ENCODE results near the gene RPL5.
A peak's percentile ranks its signal among the peaks of the same experiment; 100 is the strongest.

The RPL5 gene

DNA sequence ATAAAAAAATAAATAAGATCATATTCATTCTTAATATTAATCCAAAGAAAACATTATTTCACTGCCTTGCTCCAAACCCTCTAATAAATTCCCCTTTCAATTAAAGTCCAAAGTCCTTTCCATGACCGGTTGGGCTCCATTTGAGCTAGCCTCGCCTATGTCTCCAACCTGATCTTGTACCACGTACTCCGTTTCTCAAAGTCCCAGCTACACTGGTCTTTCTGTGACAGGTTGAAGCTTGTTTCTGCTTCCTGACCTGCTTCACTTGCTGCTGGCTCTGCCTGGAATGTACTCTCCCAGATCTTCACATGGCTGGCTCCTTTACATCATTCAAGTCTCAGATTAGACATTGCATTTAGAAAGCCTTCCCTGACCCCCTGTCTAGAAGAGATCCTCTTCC lies 16.4 kb downstream of the RPL5 start:
- DNase-seq: no peak
- intact Hi-C loops (cut with DNase I; ENCODE audit: low total_unique reads): no loop called here
- no peaks in the 10 kb centered on the region for H3K27me3 ChIP-seq
- H3K36me3 ChIP-seq: peaks cover 17 to 30% (median 23%) of the 10 kb centered on the region in 3 donors
- H3K27ac ChIP-seq: no peak overlapping the region
- no peaks in the 10 kb centered on the region for H3K9me3 ChIP-seq
- TF ChIP-seq, protein P1, sequence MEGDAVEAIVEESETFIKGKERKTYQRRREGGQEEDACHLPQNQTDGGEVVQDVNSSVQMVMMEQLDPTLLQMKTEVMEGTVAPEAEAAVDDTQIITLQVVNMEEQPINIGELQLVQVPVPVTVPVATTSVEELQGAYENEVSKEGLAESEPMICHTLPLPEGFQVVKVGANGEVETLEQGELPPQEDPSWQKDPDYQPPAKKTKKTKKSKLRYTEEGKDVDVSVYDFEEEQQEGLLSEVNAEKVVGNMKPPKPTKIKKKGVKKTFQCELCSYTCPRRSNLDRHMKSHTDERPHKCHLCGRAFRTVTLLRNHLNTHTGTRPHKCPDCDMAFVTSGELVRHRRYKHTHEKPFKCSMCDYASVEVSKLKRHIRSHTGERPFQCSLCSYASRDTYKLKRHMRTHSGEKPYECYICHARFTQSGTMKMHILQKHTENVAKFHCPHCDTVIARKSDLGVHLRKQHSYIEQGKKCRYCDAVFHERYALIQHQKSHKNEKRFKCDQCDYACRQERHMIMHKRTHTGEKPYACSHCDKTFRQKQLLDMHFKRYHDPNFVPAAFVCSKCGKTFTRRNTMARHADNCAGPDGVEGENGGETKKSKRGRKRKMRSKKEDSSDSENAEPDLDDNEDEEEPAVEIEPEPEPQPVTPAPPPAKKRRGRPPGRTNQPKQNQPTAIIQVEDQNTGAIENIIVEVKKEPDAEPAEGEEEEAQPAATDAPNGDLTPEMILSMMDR (IDR thresholded peaks at IDR 0.05): no peak
- H3K4me1 ChIP-seq: no peaks in the 10 kb centered on the region
- H3K4me3 ChIP-seq: no peak overlapping the region

DNA sequence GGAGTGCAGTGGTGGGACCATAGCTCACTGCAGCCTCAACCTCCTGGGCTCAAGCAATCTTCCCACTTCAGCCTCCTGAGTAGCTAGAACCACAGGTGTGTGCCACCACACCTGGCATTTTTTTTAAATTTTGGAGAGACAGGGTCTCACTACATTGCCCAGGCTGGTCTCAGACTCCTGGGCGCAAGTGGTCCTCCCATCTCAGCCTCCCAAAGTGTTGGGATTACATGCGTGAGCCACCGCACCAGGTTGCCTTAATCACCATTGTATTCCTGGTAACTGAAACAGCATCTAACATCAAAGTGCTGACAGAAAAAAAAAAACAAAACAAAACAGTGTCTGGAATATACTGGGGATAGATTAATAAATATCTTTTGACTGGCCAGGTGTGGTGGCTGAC lies 18.2 kb downstream of the RPL5 start:
- Histone ChIP-seq H3K27me3 (no peaks in the 10 kb centered on the region), H3K27ac (no peak overlapping the region), H3K9me3 (no peaks in the 10 kb centered on the region), H3K4me1 (no peaks in the 10 kb centered on the region), H3K4me3 (no peak overlapping the region), H3K36me3 (peaks cover 14 to 19% (median 15%) of the 10 kb centered on the region in 3 donors)
- TF ChIP-seq, protein P1 (IDR thresholded peaks at IDR 0.05): no peak
- DNase-seq: no peak
- intact Hi-C loops (cut with DNase I; ENCODE audit: low total_unique reads): loop anchor here (10.0 kb wide), 1 partner anchor 115 kb away; the partner anchor contains the start of gene DIPK1A

GRCh38 chr1:92851729-92852128 lies 19.9 kb downstream of the RPL5 start:
- H3K4me1 ChIP-seq: no peaks in the 10 kb centered on the region
- no peaks in the 10 kb centered on the region for H3K9me3 ChIP-seq
- DNase-seq: no peak
- peaks cover 10 to 15% (median 14%) of the 10 kb centered on the region in 3 donors for H3K36me3 ChIP-seq
- TF ChIP-seq, protein P1 (IDR thresholded peaks at IDR 0.05): no peak
- intact Hi-C loops (cut with DNase I; ENCODE audit: low total_unique reads): loop anchor here (10.0 kb wide), 1 partner anchor 113 kb away; the partner anchor contains the start of gene DIPK1A
- no peak overlapping the region for H3K4me3 ChIP-seq
- H3K27ac ChIP-seq: no peak overlapping the region
- no peaks in the 10 kb centered on the region for H3K27me3 ChIP-seq

DNA sequence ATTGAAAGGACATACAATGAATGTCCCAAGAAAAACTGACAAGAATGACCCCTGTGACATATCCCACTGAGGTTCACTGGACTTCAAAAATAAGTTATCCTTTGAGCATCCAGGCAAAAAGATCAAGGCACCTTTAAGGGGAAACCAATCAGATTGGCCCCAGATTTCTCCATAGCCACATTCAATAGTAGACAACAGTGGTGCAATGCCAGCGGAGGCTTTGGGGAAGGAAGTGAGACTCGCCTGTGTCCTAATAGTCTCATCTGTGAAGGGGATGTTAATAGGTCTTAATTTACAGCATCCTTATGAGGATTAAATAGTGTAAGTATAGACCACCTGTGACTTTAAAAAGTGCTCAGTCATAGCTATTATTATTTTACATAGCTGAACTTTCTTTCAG lies 21.5 kb downstream of the RPL5 start:
- Histone ChIP-seq H3K36me3 (peaks cover 10 to 15% (median 14%) of the 10 kb centered on the region in 3 donors), H3K4me3 (no peak overlapping the region), H3K4me1 (no peaks in the 10 kb centered on the region), H3K27ac (no peak overlapping the region), H3K27me3 (no peaks in the 10 kb centered on the region), H3K9me3 (no peaks in the 10 kb centered on the region)
- TF ChIP-seq, protein P1 (IDR thresholded peaks at IDR 0.05): no peak
- intact Hi-C loops (cut with DNase I; ENCODE audit: low total_unique reads): loop anchor here (10.0 kb wide), 1 partner anchor 112 kb away; the partner anchor contains the start of gene DIPK1A
- peak in 1 of 2 donors; percentile 39 for DNase-seq

DNA sequence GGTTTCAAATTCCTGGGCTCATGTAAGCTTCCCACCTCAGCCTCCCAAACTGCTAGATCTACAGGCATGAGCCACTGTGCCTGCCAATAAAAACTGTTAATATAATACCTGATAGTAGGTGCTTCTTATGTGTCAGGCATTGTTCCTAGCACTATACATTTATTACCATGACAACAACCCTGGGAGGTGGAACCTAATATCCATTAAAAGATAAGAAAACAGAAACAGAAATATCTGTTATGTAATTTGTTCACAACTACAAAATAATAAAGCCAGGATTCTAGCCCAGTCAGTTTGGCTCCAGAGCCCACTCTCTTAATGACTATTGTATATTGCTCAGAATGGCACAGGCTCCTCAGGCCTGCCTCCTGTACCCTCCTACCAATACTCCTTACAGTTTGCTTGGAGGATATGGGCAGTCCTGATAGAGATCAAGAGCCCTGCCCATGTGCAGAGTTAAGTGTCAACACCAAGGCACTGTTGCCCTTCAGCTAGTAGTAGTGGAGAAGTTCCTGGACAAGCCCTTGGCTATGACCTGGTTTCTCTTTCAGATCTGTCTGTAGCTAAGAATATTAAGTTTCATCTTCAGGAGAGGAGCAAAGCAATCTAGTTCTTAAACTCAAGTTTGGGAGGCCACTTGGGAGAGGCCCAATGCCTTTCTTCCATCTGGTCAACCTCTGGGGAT lies 22.4 kb downstream of the RPL5 start:
- Histone ChIP-seq H3K9me3 (no peaks in the 10 kb centered on the region), H3K27ac (no peak overlapping the region), H3K36me3 (peaks cover 8 to 13% (median 12%) of the 10 kb centered on the region in 3 donors), H3K4me1 (peaks cover 0 to 1% (median 0%) of the 10 kb centered on the region in 4 donors), H3K4me3 (no peak overlapping the region), H3K27me3 (no peaks in the 10 kb centered on the region)
- TF ChIP-seq, protein P1 (IDR thresholded peaks at IDR 0.05): no peak
- intact Hi-C loops (cut with DNase I; ENCODE audit: low total_unique reads): loop anchor here (10.0 kb wide), 1 partner anchor 111 kb away; the partner anchor contains the start of gene DIPK1A
- no peak for DNase-seq

Measured in tibial artery (tissue), 4 donors.